ENCODE measurements around the gene DNLZ. TPM values are rescaled to one million over a fixed set of nuclear protein-coding genes. Genes with fewer than 3 reads are reported as not detected.

DNLZ gene
- total and polyA plus RNA-seq, 8 donors: 4.2 to 18.8 (median 8.8) TPM

GRCh38 chr9:136368190-136368589 lies 4.6 kb upstream of the DNLZ start:
- H3K4me1 ChIP-seq: peaks cover 16 to 41% of the 10 kb centered on the region in 2 donors
- H3K36me3 ChIP-seq: peaks cover 0 to 25% of the 10 kb centered on the region in 2 donors
- no peaks in the 10 kb centered on the region for H3K9me3 ChIP-seq
- intact Hi-C loops (cut with DNase I): no loop called here
- DNase-seq (no peak), ATAC-seq (no peak)
- H3K27ac ChIP-seq: no peak overlapping the region
- H3K27me3 ChIP-seq: peaks cover 0 to 6% of the 10 kb centered on the region in 2 donors
- no peak for TF ChIP-seq CTCF (IDR thresholded peaks at IDR 0.05)
- H3K4me3 ChIP-seq: no peak overlapping the region

- no peak for ATAC-seq
- DNase-seq: no peak
- Histone ChIP-seq H3K4me1 (peaks cover 14 to 39% of the 10 kb centered on the region in 2 donors), H3K27ac (no peak overlapping the region), H3K9me3 (no peaks in the 10 kb centered on the region), H3K27me3 (peaks cover 0 to 6% of the 10 kb centered on the region in 2 donors), H3K36me3 (peaks cover 0 to 25% of the 10 kb centered on the region in 2 donors), H3K4me3 (no peak overlapping the region)
- intact Hi-C loops (cut with DNase I): no loop called here
- no peak for TF ChIP-seq CTCF (IDR thresholded peaks at IDR 0.05)
These were observed 4.0 kb upstream of the DNLZ start for GRCh38 chr9:136367296-136368145.

GRCh38 chr9:136366826-136367225 lies 3.3 kb upstream of the DNLZ start:
- Histone ChIP-seq H3K27ac (no peak overlapping the region), H3K4me1 (peaks cover 11 to 38% of the 10 kb centered on the region in 2 donors), H3K36me3 (peaks cover 0 to 29% of the 10 kb centered on the region in 2 donors), H3K9me3 (no peaks in the 10 kb centered on the region), H3K4me3 (no peak overlapping the region), H3K27me3 (peaks cover 0 to 6% of the 10 kb centered on the region in 2 donors)
- DNase-seq: no peak
- ATAC-seq: no peak
- intact Hi-C loops (cut with DNase I): no loop called here
- no peak for TF ChIP-seq CTCF (IDR thresholded peaks at IDR 0.05)

- Histone ChIP-seq H3K27me3 (peaks cover 0 to 6% of the 10 kb centered on the region in 2 donors), H3K27ac (peak overlapping the region in 1 of 2 donors; percentile 71), H3K4me1 (peaks cover 11 to 45% of the 10 kb centered on the region in 2 donors), H3K4me3 (no peak overlapping the region), H3K36me3 (peaks cover 0 to 26% of the 10 kb centered on the region in 2 donors), H3K9me3 (no peaks in the 10 kb centered on the region)
- no peak for TF ChIP-seq CTCF (IDR thresholded peaks at IDR 0.05)
- DNase-seq (peak in 1 of 4 donors; percentile 65), ATAC-seq (no peak)
- intact Hi-C loops (cut with DNase I): no loop called here
These were observed 2.3 kb upstream of the DNLZ start for GRCh38 chr9:136365775-136366222.
